Smooth muscle cell (in vitro differentiated cells): ENCODE data around the gene ZNF593OS. TPM values are rescaled to one million over a fixed set of nuclear protein-coding genes. Genes with fewer than 3 reads are reported as not detected.

Source experiments
- DNase-seq: peaks from one replicate; lab custom pipeline; 2025; ENCODE audit not compliant: unreplicated experiment; lab: John Stamatoyannopoulos, UW
- H2AFZ ChIP-seq: fragments of 200-600 bp; sonication (generic); 2 replicates; pipeline ENCODE4 v1.6.0; 2016; ENCODE audit warnings: antibody characterized with exemption, low read depth, mild to moderate bottlenecking
- H3F3A ChIP-seq: fragments of 200-600 bp; sonication (generic); 2 replicates; pipeline ENCODE4 v1.6.0; 2017; ENCODE audit warnings: antibody characterized with exemption, low read depth
- H3K27ac ChIP-seq: fragments of 200-600 bp; sonication (generic); 2 replicates; pipeline ENCODE4 v1.5.1; 2016; ENCODE audit warnings: low read depth, mild to moderate bottlenecking
- H3K27me3 ChIP-seq: fragments of 200-600 bp; sonication (generic); 2 replicates; pipeline ENCODE4 v1.6.1; 2016; ENCODE audit warnings: low read depth, mild to moderate bottlenecking
- H3K36me3 ChIP-seq: fragments of 200-600 bp; sonication (generic); 2 replicates; pipeline ENCODE4 v1.5.1; 2016; ENCODE audit warnings: low read depth
- H3K4me1 ChIP-seq: fragments of 200-600 bp; sonication (generic); 2 replicates; pipeline ENCODE4 v1.5.1; 2016; ENCODE audit warnings: low read depth
- H3K4me2 ChIP-seq: fragments of 200-600 bp; sonication (generic); 2 replicates; pipeline ENCODE4 v1.6.0; 2016; ENCODE audit warnings: mild to moderate bottlenecking
- H3K4me3 ChIP-seq: fragments of 200-600 bp; sonication (generic); 2 replicates; pipeline ENCODE4 v1.5.1; 2016; ENCODE audit warnings: mild to moderate bottlenecking
- H3K79me2 ChIP-seq: fragments of 200-600 bp; sonication (generic); 2 replicates; pipeline ENCODE4 v1.6.0; 2016; ENCODE audit warnings: low read depth, mild to moderate bottlenecking
- H3K9ac ChIP-seq: fragments of 200-600 bp; sonication (generic); 2 replicates; pipeline ENCODE4 v1.6.0; 2016; ENCODE audit warnings: low read depth
- H3K9me3 ChIP-seq: fragments of 200-600 bp; sonication (generic); replicated peaks from 2 replicates; pipeline ENCODE4 v1.5.1; 2016; ENCODE audit warnings: low read depth
- H4K20me1 ChIP-seq: fragments of 200-600 bp; sonication (generic); 2 replicates; pipeline ENCODE4 v1.6.0; 2016; ENCODE audit warnings: low read depth
- CTCF ChIP-seq: fragments of 200-600 bp; sonication (generic); IDR thresholded peaks from 2 replicates; pipeline ENCODE4 v1.5.1; 2017; ENCODE audit warnings: borderline replicate concordance, mild to moderate bottlenecking, antibody characterized with exemption; ENCODE audit not compliant: insufficient read depth, poor library complexity, severe bottlenecking
- WGBS: methylation state at CpG from one replicate; pipeline ENCODE4 v1.1.7; 2016; ENCODE audit warnings: low lambda C conversion rate; 5-methylcytosine and 5-hydroxymethylcytosine counted together
- polyA plus RNA-seq: library from polyadenylated mRNA; unstranded; fragments of >200 nt; fragmentation: Nextera tagmentation; extraction: Ambion mirVana; gene quantifications from 2 replicates; pipeline ENCODE4 v1.2.1, GENCODE V29; 2016
- total RNA-seq: library from RNA; depleted of rRNA; stranded (reverse); fragments of >200 nt; gene quantifications from 2 replicates; pipeline ENCODE4 v1.2.3, GENCODE V29; 2014

The ZNF593OS gene
- total and polyA plus RNA-seq, 2 experiments from 2014 or later = not detected

- Histone ChIP-seq H3K79me2 (peaks cover 4% of the 10 kb centered on the region), H3F3A (peaks cover 8% of the 10 kb centered on the region), H3K27me3 (no peaks in the 10 kb centered on the region), H3K9ac (no peak overlapping the region), H3K36me3 (no peaks in the 10 kb centered on the region), H3K4me2 (peak overlapping the region; percentile 97), H2AFZ (peak overlapping the region; percentile 79), H3K9me3 (no peaks in the 10 kb centered on the region), H4K20me1 (no peaks in the 10 kb centered on the region), H3K4me1 (peaks cover 29% of the 10 kb centered on the region), H3K4me3 (peak overlapping the region; percentile 84), H3K27ac (no peak overlapping the region)
- TF ChIP-seq CTCF = no peak
- no peak for DNase-seq
- WGBS = 50% methylated on average over 4 of the region's 4 CpGs
Measured at GRCh38 chr1:26169198-26169554, 2.5 kb downstream of the ZNF593OS start.

- H3K27ac ChIP-seq = peak within 1 kb of the TSS; percentile 70
- H4K20me1 ChIP-seq = no peaks in the 10 kb centered on the region
- H3K36me3 ChIP-seq = no peaks in the 10 kb centered on the region
- H3K9ac ChIP-seq = peak within 1 kb of the TSS; percentile 93
- no peaks in the 10 kb centered on the region for H3K27me3 ChIP-seq
- peaks cover 29% of the 10 kb centered on the region for H3K4me1 ChIP-seq
- H3K9me3 ChIP-seq = no peaks in the 10 kb centered on the region
- H3F3A ChIP-seq = peaks cover 8% of the 10 kb centered on the region
- H3K4me2 ChIP-seq = peak within 1 kb of the TSS; percentile 97
- H2AFZ ChIP-seq = peak within 1 kb of the TSS; percentile 80
- H3K4me3 ChIP-seq = peak within 1 kb of the TSS; percentile 84
- no peak for TF ChIP-seq CTCF
- H3K79me2 ChIP-seq = peaks cover 4% of the 10 kb centered on the region
- no peak for DNase-seq
- 95% methylated on average over 5 of the region's 5 CpGs for WGBS
Measured at GRCh38 chr1:26168410-26169197, 3.0 kb downstream of the ZNF593OS start, which contains the start of gene C1orf232. C1orf232 (minus strand) TSS chr1:26168963; CDS start chr1:26168499, 464 bp downstream.

GRCh38 chr1:26166719-26167281 is 4.8 kb downstream of the ZNF593OS start:
- no peak overlapping the region for H3K4me2 ChIP-seq
- no peak for DNase-seq
- H3K27me3 ChIP-seq = no peaks in the 10 kb centered on the region
- H3F3A ChIP-seq = peaks cover 8% of the 10 kb centered on the region
- no peak for TF ChIP-seq CTCF
- H3K27ac ChIP-seq = no peak overlapping the region
- WGBS = 89% methylated on average over 4 of the region's 4 CpGs
- H3K79me2 ChIP-seq = peaks cover 4% of the 10 kb centered on the region
- H3K36me3 ChIP-seq = no peaks in the 10 kb centered on the region
- H3K9ac ChIP-seq = no peak overlapping the region
- H3K4me3 ChIP-seq = no peak overlapping the region
- no peaks in the 10 kb centered on the region for H4K20me1 ChIP-seq
- no peaks in the 10 kb centered on the region for H3K9me3 ChIP-seq
- no peak overlapping the region for H2AFZ ChIP-seq
- peaks cover 33% of the 10 kb centered on the region for H3K4me1 ChIP-seq
